ENCODE data around the gene RNF112.

DNA sequence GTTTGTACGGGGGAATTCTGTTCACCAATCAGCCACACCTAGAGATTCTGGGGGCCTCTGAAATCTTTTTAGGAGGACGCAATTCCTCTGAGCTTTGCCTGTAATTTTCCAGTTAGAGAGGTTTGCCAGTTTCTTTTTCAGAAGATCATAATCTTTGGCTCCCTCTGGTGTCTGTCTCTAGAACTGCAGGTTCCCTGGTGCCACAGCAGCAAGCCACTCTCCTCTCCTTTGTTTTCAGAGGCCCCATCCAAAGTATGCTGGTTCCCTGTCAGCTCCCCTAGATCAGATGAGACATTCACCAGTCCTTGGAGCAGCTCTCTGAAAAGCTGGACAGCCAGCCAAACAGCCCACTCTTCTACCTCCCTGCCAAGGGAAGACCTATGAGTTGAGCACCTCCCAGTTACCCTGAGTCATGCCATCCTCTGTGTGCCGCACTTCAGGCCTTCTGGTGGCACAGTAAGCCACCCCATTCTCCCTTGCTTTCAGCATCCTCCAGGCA is 36.1 kb downstream of the RNF112 start:
- TF ChIP-seq, protein P1, sequence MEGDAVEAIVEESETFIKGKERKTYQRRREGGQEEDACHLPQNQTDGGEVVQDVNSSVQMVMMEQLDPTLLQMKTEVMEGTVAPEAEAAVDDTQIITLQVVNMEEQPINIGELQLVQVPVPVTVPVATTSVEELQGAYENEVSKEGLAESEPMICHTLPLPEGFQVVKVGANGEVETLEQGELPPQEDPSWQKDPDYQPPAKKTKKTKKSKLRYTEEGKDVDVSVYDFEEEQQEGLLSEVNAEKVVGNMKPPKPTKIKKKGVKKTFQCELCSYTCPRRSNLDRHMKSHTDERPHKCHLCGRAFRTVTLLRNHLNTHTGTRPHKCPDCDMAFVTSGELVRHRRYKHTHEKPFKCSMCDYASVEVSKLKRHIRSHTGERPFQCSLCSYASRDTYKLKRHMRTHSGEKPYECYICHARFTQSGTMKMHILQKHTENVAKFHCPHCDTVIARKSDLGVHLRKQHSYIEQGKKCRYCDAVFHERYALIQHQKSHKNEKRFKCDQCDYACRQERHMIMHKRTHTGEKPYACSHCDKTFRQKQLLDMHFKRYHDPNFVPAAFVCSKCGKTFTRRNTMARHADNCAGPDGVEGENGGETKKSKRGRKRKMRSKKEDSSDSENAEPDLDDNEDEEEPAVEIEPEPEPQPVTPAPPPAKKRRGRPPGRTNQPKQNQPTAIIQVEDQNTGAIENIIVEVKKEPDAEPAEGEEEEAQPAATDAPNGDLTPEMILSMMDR (IDR thresholded peaks at IDR 0.05): peak; percentile 87
- TF ChIP-seq, protein P2, sequence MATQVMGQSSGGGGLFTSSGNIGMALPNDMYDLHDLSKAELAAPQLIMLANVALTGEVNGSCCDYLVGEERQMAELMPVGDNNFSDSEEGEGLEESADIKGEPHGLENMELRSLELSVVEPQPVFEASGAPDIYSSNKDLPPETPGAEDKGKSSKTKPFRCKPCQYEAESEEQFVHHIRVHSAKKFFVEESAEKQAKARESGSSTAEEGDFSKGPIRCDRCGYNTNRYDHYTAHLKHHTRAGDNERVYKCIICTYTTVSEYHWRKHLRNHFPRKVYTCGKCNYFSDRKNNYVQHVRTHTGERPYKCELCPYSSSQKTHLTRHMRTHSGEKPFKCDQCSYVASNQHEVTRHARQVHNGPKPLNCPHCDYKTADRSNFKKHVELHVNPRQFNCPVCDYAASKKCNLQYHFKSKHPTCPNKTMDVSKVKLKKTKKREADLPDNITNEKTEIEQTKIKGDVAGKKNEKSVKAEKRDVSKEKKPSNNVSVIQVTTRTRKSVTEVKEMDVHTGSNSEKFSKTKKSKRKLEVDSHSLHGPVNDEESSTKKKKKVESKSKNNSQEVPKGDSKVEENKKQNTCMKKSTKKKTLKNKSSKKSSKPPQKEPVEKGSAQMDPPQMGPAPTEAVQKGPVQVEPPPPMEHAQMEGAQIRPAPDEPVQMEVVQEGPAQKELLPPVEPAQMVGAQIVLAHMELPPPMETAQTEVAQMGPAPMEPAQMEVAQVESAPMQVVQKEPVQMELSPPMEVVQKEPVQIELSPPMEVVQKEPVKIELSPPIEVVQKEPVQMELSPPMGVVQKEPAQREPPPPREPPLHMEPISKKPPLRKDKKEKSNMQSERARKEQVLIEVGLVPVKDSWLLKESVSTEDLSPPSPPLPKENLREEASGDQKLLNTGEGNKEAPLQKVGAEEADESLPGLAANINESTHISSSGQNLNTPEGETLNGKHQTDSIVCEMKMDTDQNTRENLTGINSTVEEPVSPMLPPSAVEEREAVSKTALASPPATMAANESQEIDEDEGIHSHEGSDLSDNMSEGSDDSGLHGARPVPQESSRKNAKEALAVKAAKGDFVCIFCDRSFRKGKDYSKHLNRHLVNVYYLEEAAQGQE (IDR thresholded peaks at IDR 0.05; ENCODE audit: insufficient read depth in 1 of 2, low read depth in 2 of 2, low read length in 1 of 2): no peak
- TF ChIP-seq POLR2AphosphoS5 (IDR thresholded peaks at IDR 0.05; ENCODE audit: low read depth, low read length): no peak
- no peak for TF ChIP-seq TCF7L2 (IDR thresholded peaks at IDR 0.05; ENCODE audit: low read depth, low read length)
